GM19455 (cell line): Measurements from ENCODE around the gene TRMT112.

Experiments used
- ATAC-seq: cut with Tn5 transposase; IDR thresholded peaks from one replicate; pipeline ENCODE4 v1.9.1; 2021; ENCODE audit not compliant: unreplicated experiment

The TRMT112 gene

GRCh38 chr11:64294774-64295173, 22.6 kb downstream of the TRMT112 start:
- no peak for ATAC-seq

- no peak for ATAC-seq
These were observed 24.7 kb downstream of the TRMT112 start for GRCh38 chr11:64292460-64293254.

- no peak for ATAC-seq
These were observed 25.5 kb downstream of the TRMT112 start for GRCh38 chr11:64291752-64292459.

GRCh38 chr11:64291262-64291751, 26.1 kb downstream of the TRMT112 start, which contains the start of gene KCNK4:
Gene KCNK4, plus strand, starts transcription at chr11:64291302. Its CDS starts 1,717 bp downstream, at chr11:64293019.
- ATAC-seq: no peak

- ATAC-seq: no peak
These were observed 26.8 kb downstream of the TRMT112 start for GRCh38 chr11:64290352-64291261.

GRCh38 chr11:64289002-64289564, 28.3 kb downstream of the TRMT112 start:
- ATAC-seq: no peak

- ATAC-seq: no peak
These were observed 29.0 kb downstream of the TRMT112 start for GRCh38 chr11:64288353-64288750.

- no peak for ATAC-seq
These were observed 29.5 kb downstream of the TRMT112 start for GRCh38 chr11:64287676-64288352.

- no peak for ATAC-seq
These were observed 30.6 kb downstream of the TRMT112 start for GRCh38 chr11:64286801-64287159.

GRCh38 chr11:64285885-64286800, 31.2 kb downstream of the TRMT112 start:
- no peak for ATAC-seq

GRCh38 chr11:64284962-64285884, 32.1 kb downstream of the TRMT112 start, which contains the start of gene GPR137:
Gene GPR137, plus strand, starts transcription at chr11:64285848. Its CDS starts 677 bp downstream, at chr11:64286525.
- peak; percentile 61 for ATAC-seq

GRCh38 chr11:64284048-64284961, 33.1 kb downstream of the TRMT112 start, which contains the start of gene BAD:
Gene BAD, minus strand, starts transcription at chr11:64284665. Its CDS starts 297 bp downstream, at chr11:64284368.
- ATAC-seq: peak; percentile 71

- no peak for ATAC-seq
These were observed 34.3 kb downstream of the TRMT112 start for GRCh38 chr11:64283092-64283491.

- ATAC-seq: no peak
These were observed 35.2 kb downstream of the TRMT112 start for GRCh38 chr11:64281957-64282770.

GRCh38 chr11:64278576-64279190, 38.7 kb downstream of the TRMT112 start:
- no peak for ATAC-seq
